Hepatocyte (in vitro differentiated cells): ENCODE measurements around the gene ABHD17A. TPM values are rescaled to one million over a fixed set of nuclear protein-coding genes. Genes with fewer than 3 reads are reported as not detected.
A peak's percentile ranks its signal among the peaks of the same experiment; 100 is the strongest.

Experiments
- DNase-seq: peaks from one replicate; pipeline ENCODE4 v3.0.0-alpha.2; 2016; ENCODE audit warnings: low spot score
- H2AFZ ChIP-seq: fragments of 200-600 bp; sonication (generic); 2 replicates; pipeline ENCODE4 v1.6.0; 2016; ENCODE audit warnings: antibody characterized with exemption, mild to moderate bottlenecking
- H3K27ac ChIP-seq: fragments of 200-600 bp; sonication (generic); 2 replicates; pipeline ENCODE4 v1.5.1; 2016; ENCODE audit warnings: mild to moderate bottlenecking
- H3K27me3 ChIP-seq: fragments of 200-600 bp; sonication (generic); 2 replicates; pipeline ENCODE4 v1.6.1; 2016
- H3K36me3 ChIP-seq: fragments of 200-600 bp; sonication (generic); replicated peaks from 2 replicates; pipeline ENCODE4 v1.5.1; 2016; ENCODE audit warnings: low read depth; ENCODE audit not compliant: insufficient read depth
- H3K4me1 ChIP-seq: fragments of 200-600 bp; sonication (generic); 2 replicates; pipeline ENCODE4 v1.5.1; 2016; ENCODE audit warnings: mild to moderate bottlenecking, moderate library complexity; ENCODE audit not compliant: insufficient read depth
- H3K4me2 ChIP-seq: fragments of 200-600 bp; sonication (generic); 2 replicates; pipeline ENCODE4 v1.6.0; 2016
- H3K4me3 ChIP-seq: fragments of 200-600 bp; sonication (generic); 2 replicates; pipeline ENCODE4 v1.5.1; 2016; ENCODE audit warnings: mild to moderate bottlenecking
- H3K79me2 ChIP-seq: fragments of 200-600 bp; sonication (generic); 2 replicates; pipeline ENCODE4 v1.6.0; 2017; ENCODE audit warnings: mild to moderate bottlenecking
- H3K9me2 ChIP-seq: fragments of 200-600 bp; sonication (generic); replicated peaks from 2 replicates; pipeline ENCODE4 v1.6.0; 2017; ENCODE audit warnings: mild to moderate bottlenecking; ENCODE audit not compliant: insufficient read depth
- H3K9me3 ChIP-seq: fragments of 200-600 bp; sonication (generic); 2 replicates; pipeline ENCODE4 v1.5.1; 2016; ENCODE audit warnings: low read depth, mild to moderate bottlenecking
- H4K20me1 ChIP-seq: fragments of 200-600 bp; sonication (generic); 2 replicates; pipeline ENCODE4 v1.6.0; 2016; ENCODE audit warnings: mild to moderate bottlenecking; ENCODE audit not compliant: insufficient read depth, poor library complexity, severe bottlenecking
- EZH2 ChIP-seq: fragments of 200-600 bp; sonication (generic); IDR thresholded peaks from 2 replicates; pipeline ENCODE4 v1.6.1; 2016; ENCODE audit warnings: antibody characterized with exemption, mild to moderate bottlenecking, borderline replicate concordance
- EZH2phosphoT487 ChIP-seq: fragments of 200-600 bp; sonication (generic); IDR thresholded peaks from one replicate; pipeline ENCODE4 v1.6.1; 2018; ENCODE audit warnings: antibody characterized with exemption, mild to moderate bottlenecking, low read depth, moderate library complexity; ENCODE audit not compliant: unreplicated experiment, severe bottlenecking
- WGBS: methylation state at CpG from one replicate; pipeline ENCODE4 v1.1.6; 2016; ENCODE audit warnings: low lambda C conversion rate; ENCODE audit errors: missing lambda C conversion rate; 5-methylcytosine and 5-hydroxymethylcytosine counted together
- polyA plus RNA-seq: library from polyadenylated mRNA; unstranded; fragments of >200 nt; fragmentation: Nextera tagmentation; extraction: Ambion mirVana; gene quantifications from 2 replicates; pipeline ENCODE4 v1.2.1, GENCODE V29; 2016
- total RNA-seq: library from RNA; depleted of rRNA; stranded (reverse); fragments of >200 nt; gene quantifications from 2 replicates; pipeline ENCODE4 v1.2.3, GENCODE V29; 2014
- TF ChIP-seq, protein P1 (sequence below): fragments of 200-600 bp; sonication (generic); IDR thresholded peaks from 2 replicates; pipeline ENCODE4 v1.5.1; 2016; ENCODE audit warnings: antibody characterized with exemption, mild to moderate bottlenecking; ENCODE audit not compliant: poor library complexity

The ABHD17A gene
- total and polyA plus RNA-seq, 2 experiments from 2014 or later, result 62.5 to 102 TPM

GRCh38 chr19:1884719-1885334 lies 469 bp downstream of the ABHD17A start:
- peak overlapping the region; percentile 99 for H3K4me2 ChIP-seq
- no peak overlapping the region for H2AFZ ChIP-seq
- 3% methylated on average over 36 of the region's 56 CpGs for WGBS
- peak overlapping the region; percentile 97 for H3K4me3 ChIP-seq
- peak overlapping the region; percentile 80 for H3K27ac ChIP-seq
- DNase-seq, result no peak
- peaks cover 32% of the 10 kb centered on the region for H4K20me1 ChIP-seq
- H3K36me3 ChIP-seq, result no peaks in the 10 kb centered on the region
- H3K9me2 ChIP-seq, result no peaks in the 10 kb centered on the region
- H3K9me3 ChIP-seq, result no peaks in the 10 kb centered on the region
- no peaks in the 10 kb centered on the region for H3K27me3 ChIP-seq
- H3K79me2 ChIP-seq, result peaks cover 43% of the 10 kb centered on the region
- TF ChIP-seq EZH2phosphoT487 (no peak), EZH2 (no peak)
- TF ChIP-seq, protein P1, sequence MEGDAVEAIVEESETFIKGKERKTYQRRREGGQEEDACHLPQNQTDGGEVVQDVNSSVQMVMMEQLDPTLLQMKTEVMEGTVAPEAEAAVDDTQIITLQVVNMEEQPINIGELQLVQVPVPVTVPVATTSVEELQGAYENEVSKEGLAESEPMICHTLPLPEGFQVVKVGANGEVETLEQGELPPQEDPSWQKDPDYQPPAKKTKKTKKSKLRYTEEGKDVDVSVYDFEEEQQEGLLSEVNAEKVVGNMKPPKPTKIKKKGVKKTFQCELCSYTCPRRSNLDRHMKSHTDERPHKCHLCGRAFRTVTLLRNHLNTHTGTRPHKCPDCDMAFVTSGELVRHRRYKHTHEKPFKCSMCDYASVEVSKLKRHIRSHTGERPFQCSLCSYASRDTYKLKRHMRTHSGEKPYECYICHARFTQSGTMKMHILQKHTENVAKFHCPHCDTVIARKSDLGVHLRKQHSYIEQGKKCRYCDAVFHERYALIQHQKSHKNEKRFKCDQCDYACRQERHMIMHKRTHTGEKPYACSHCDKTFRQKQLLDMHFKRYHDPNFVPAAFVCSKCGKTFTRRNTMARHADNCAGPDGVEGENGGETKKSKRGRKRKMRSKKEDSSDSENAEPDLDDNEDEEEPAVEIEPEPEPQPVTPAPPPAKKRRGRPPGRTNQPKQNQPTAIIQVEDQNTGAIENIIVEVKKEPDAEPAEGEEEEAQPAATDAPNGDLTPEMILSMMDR, result no peak
- H3K4me1 ChIP-seq, result peaks cover 22% of the 10 kb centered on the region

DNA sequence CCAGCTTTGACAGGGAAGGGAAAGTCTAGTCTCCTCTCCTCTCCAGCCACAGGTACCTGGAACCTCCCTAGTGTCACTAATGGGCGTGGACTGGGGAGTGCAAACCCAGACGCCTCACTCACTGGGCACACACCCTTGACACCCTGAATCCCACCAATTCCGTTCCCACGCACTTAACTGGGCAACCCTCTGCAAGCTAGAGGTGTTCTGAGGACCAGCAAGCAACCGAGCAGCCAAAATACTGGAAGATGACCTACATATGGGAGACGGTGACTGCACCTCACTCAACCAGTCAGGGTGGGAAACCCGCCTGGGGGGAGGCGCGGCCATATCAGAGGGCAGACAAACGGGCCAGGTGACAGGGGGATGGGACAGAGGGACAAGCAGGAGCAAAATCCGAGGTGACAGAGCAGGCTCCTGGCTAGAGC lies 991 bp downstream of the ABHD17A start:
- no peaks in the 10 kb centered on the region for H3K9me3 ChIP-seq
- no peak for DNase-seq
- peaks cover 32% of the 10 kb centered on the region for H4K20me1 ChIP-seq
- no peak overlapping the region for H2AFZ ChIP-seq
- no peaks in the 10 kb centered on the region for H3K27me3 ChIP-seq
- no peaks in the 10 kb centered on the region for H3K36me3 ChIP-seq
- H3K79me2 ChIP-seq, result peaks cover 43% of the 10 kb centered on the region
- 14% methylated on average over 11 of the region's 11 CpGs for WGBS
- peaks cover 22% of the 10 kb centered on the region for H3K4me1 ChIP-seq
- peak overlapping the region; percentile 97 for H3K4me3 ChIP-seq
- peak overlapping the region; percentile 80 for H3K27ac ChIP-seq
- H3K9me2 ChIP-seq, result no peaks in the 10 kb centered on the region
- peak overlapping the region; percentile 99 for H3K4me2 ChIP-seq
- TF ChIP-seq EZH2, result no peak
- TF ChIP-seq EZH2phosphoT487, result no peak
- TF ChIP-seq, protein P1, result no peak

GRCh38 chr19:1883784-1884183 lies 1.5 kb downstream of the ABHD17A start:
- Histone ChIP-seq H3K27ac (no peak overlapping the region), H3K4me2 (peak overlapping the region; percentile 99), H3K36me3 (no peaks in the 10 kb centered on the region), H3K9me3 (no peaks in the 10 kb centered on the region), H4K20me1 (peaks cover 32% of the 10 kb centered on the region), H2AFZ (no peak overlapping the region), H3K9me2 (no peaks in the 10 kb centered on the region), H3K4me1 (peaks cover 22% of the 10 kb centered on the region), H3K27me3 (no peaks in the 10 kb centered on the region), H3K4me3 (peak overlapping the region; percentile 97), H3K79me2 (peaks cover 43% of the 10 kb centered on the region)
- TF ChIP-seq EZH2phosphoT487 (no peak), EZH2 (no peak)
- TF ChIP-seq, protein P1, result no peak
- 62% methylated on average over 8 of the region's 8 CpGs for WGBS
- DNase-seq, result no peak
